Stimulated activated CD8-positive, alpha-beta memory T cell treated with anti-CD3 and anti-CD28 coated beads, Interleukin-2, amount 100 ng/mL, for 1 hour (primary cell): ENCODE data around the gene KCNC2.

Experiments
- DNase-seq, 2 donors: peaks; one replicate each; pipeline ENCODE4 v3.0.0-alpha.2; 2020; ENCODE audit warnings: low read depth in 2 of 2

Gene KCNC2

GRCh38 chr12:75161488-75161887, 48.2 kb downstream of the KCNC2 start:
- no peak for DNase-seq

- no peak for DNase-seq
Measured at GRCh38 chr12:75157385-75157784, 52.3 kb downstream of the KCNC2 start.

- no peak for DNase-seq
Measured at GRCh38 chr12:75155962-75156361, 53.7 kb downstream of the KCNC2 start.

DNA sequence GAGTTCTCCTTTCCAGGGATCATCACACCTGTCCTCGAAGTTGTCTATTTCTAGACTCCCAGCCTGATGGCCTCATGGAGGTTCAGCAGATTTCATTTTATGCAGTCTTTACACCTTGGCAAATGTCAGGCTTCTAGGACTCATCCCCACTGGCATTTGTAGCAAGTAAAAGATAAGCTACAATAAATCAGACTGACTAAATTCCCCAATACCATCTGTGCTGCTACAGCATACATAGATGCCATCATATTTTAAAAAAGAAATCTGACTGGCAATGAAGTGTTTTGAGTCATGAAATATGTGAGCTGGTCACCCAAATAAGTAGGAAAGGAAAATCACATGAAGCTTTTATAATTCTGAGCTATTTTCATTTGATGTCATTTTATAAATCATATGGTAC, 55.3 kb downstream of the KCNC2 start:
- DNase-seq, result no peak

DNA sequence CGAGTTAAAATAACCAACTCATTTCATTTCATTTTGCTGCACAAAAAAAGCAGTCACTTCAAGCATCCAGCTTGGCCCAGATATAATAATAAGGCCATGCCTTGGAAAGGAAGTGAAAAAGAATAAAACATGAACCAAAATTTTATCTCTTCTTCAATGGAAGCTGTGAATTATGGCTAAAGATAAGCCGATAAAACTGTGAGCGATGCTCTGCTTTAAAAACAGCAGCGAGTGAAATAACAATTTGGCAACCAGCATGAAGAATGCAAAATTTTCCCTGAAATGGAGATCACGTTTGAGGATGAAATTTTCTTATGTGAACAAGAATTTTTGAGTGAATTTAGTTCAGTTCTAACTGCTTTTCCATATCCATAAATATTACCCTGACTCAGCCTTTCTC, 70.4 kb downstream of the KCNC2 start:
- DNase-seq, result no peak

DNA sequence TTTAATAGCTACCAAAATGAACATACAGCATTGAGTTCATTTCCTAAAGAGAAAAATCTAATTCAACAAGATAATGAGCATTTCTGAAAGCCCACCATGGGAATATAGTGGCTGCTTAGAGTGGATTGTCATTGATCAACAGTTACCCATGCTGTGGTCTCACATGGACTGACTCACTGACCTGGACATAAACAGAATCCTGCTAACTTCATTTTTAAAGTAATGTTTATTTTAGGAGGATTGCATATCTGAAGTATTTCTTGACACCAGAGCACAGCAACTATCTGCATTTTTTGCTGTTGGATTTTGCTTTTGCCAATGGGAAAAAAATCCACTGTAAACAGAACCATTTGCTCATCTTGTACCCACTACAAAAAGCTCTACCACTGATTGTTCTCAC, 71.7 kb downstream of the KCNC2 start:
- no peak for DNase-seq

DNA sequence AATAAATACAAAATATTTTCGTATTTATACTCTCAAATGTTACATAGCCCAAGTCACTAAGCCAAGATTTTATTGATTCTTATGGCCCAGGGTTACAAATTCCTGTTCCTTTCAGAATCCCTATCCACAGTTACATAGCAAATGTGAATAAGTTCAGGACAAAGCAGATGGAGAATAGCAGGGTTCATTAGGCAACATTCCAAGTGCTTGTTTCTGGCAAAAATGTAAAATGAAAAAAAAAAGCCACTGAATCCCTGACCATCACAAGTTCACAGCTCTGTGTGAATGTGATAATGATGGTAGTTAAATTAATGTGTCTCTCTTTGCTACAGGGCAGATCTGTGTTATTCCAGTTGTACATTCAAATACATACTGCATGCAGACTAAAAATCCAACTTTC, 74.6 kb downstream of the KCNC2 start:
- DNase-seq, result no peak

GRCh38 chr12:75130811-75131210, 78.8 kb downstream of the KCNC2 start:
- DNase-seq, result no peak

GRCh38 chr12:75129275-75129674, 80.4 kb downstream of the KCNC2 start:
- DNase-seq, result no peak

GRCh38 chr12:75121036-75121705, 88.5 kb downstream of the KCNC2 start:
- DNase-seq, result no peak

GRCh38 chr12:75120311-75120711, 89.3 kb downstream of the KCNC2 start:
- no peak for DNase-seq

- no peak for DNase-seq
Measured at GRCh38 chr12:75116646-75117198, 92.9 kb downstream of the KCNC2 start.

DNA sequence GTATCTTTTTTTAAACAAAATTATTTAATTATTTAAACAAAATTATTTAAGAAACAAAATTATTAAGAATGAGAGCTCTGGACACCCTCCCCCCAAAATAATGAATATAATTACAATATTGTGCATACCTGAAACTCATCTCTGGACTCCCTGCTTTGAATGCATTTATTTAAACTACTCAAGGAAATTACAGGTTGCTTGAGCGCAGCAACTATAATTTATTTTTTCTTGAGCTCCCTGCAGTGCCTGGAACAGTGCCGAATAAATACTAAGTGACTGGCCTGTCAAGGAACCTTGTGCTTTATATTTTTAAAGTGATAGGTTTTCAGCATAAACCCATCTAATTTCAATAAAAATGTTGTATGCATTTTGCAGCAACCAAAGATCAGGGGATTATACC, 93.9 kb downstream of the KCNC2 start:
- no peak for DNase-seq

DNA sequence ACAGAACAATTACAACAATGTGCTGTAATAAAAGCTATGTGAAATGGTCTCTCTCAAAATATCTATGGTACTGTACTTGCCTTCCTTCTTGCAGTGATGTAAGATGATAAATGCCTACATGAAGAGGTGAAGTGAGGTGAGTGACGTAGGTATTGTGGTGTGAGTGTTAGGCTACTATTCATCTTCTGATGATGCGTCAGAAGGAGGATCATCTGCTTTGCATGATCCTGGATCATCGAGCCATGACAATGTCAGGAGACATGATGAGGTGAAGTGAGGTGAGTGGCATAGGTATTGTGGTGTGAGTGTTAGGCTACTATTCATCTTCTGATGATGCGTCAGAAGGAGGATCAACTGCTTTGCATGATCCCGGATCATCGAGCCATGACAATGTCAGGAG, 105.8 kb downstream of the KCNC2 start:
- DNase-seq, result no peak

- DNase-seq, result no peak
Measured at GRCh38 chr12:75101781-75102180, 107.9 kb downstream of the KCNC2 start.

DNA sequence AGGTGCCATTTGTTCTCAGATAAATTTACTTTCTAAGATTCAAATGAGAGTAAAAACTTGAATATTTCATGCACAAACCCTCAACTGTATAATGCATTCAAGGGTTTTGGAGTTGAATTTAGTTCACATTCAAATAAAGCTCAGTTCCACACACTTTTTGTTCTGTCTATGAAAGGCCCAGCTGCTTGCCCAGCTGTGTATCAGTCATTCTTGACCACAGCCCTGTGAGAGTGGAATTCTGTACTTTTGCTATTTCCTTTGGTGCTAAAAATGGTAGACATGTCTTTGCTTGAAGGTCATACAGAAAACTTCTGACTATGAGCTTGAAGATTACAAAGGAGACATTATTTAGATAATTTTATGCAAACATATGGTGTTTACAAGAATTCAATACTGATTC, 110.4 kb downstream of the KCNC2 start:
- no peak for DNase-seq

GRCh38 chr12:75097003-75097402, 112.6 kb downstream of the KCNC2 start:
- no peak for DNase-seq

DNA sequence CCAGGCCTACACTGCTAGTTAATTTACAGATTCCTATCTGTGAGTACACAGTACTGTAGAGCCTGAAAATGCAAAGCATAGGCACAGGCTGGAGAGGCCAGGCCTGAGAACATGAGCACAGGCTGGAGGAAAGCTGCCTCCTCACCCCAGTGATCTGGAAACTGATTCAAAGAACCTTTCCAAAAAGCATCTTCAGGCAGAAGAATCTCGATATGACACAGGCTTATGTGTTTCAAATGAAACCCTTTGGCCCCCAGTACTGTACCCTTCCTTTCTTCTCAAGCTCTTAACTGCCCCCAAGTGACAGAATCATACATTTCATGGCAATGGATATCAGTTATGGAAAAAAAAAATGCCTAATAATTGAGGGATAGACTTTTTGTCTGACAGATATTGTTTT, 122.0 kb downstream of the KCNC2 start:
- DNase-seq, result no peak

DNA sequence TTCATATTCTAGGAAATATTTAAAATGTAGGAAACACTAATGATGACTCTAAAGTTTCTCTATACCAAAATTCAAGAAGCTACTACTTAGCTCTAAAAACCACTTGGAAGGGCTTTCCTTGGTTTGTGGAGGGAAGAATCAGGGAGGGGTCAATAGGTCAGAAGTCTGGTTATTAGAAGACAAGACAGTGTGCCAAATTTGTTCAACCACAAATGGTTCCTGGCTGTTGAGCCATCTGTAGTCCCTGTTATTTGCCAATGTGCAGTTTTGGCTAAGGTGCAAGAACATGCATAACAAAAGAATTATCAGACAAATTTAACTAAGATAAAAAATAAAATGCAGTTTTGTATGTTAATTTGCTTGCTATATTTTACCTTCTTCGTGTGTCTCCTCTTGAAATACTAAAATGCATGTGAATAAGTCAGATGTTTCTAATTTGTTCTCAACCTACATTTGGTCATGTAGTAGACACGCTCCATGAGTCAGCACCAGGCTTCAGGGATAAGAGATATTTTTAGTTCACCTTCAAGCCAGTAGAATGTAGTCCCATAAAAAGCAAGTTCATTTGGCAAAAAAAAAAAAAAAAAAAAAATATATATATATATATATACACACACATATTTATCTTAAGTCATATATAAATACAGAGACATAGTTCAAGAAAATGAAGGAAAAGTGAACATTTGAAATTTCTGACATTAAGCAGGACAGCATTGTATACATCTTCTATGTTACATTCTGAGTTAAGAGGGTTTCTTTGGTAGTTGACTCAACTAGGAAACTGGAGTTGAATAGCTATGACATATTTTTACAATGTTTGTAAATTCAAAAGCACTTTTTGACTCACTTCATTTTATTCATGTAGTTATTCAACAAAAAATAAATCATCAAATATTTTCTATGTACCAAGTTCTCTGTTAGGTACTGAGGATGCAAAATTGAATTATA, 123.3 kb downstream of the KCNC2 start:
- no peak for DNase-seq

DNA sequence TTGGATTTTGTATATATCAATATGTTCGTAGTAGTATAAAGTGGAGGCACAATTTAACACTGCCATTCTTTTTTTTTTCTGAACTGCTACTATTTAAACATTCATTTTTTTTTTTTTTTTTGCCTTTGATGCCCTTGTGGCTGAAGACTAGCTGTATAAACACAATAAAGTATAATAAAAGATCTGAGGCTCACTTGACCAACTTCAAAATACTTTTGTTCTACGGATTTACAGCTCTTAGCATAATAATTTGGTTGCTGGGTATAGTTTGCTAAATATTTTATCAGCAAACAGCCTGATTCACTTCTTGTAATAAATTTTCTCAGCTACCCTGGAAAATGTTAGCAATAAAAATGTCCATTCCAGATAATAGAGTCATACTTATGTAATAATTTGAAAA, 128.3 kb downstream of the KCNC2 start:
- DNase-seq, result no peak

GRCh38 chr12:75080582-75080981, 129.1 kb downstream of the KCNC2 start:
- no peak for DNase-seq

DNA sequence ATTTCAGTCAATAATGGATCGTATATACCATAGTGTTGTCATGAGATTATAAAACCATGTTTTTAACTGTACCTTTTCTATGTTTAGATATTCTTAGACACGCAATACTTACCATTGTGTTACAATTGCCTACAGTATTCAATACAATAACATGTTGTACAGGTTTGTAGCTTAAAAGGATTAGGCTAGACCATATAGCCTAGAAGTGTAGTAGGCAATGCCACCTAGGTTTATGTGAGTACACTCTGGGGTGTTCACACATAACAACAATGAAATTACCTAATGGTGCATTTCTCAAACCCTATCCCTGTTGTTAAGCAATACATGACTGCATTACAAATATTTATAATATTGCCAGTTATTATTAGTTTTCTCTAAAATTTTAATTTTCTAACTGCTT, 144.2 kb downstream of the KCNC2 start:
- DNase-seq, result no peak

GRCh38 chr12:75062691-75063090, 146.9 kb downstream of the KCNC2 start:
- DNase-seq, result no peak
